HL-60 (cell line): ENCODE data around the gene CCDC88B.

Experiments
- DNase-seq, 2 experiments: peaks; one replicate each; pipeline ENCODE4 v3.0.0-alpha.2; 2010 to 2020; ENCODE audit warnings: low read depth in 1 of 2, low spot score in 1 of 2
- H3K27ac ChIP-seq: fragments of 250-450 bp; sonication (Bioruptor Pico); replicated peaks from 2 replicates; pipeline ENCODE4 v1.5.1; 2020; ENCODE audit warnings: mild to moderate bottlenecking, moderate library complexity
- H3K27me3 ChIP-seq: fragments of 250-450 bp; sonication (Bioruptor Pico); 2 replicates; pipeline ENCODE4 v1.5.1; 2021; ENCODE audit warnings: mild to moderate bottlenecking, moderate library complexity; ENCODE audit not compliant: insufficient read depth, poor library complexity, severe bottlenecking
- H3K4me3 ChIP-seq: replicated peaks from 2 replicates; pipeline ENCODE4 v1.5.1; 2011; ENCODE audit warnings: mild to moderate bottlenecking, control low read depth, low read length; ENCODE audit not compliant: insufficient read depth
- CTCF ChIP-seq: IDR thresholded peaks from one replicate; pipeline ENCODE4 v1.5.1; 2011; ENCODE audit warnings: low read length, control low read depth, inconsistent platforms; ENCODE audit not compliant: insufficient read depth
- GABPA ChIP-seq: IDR thresholded peaks from 2 replicates; pipeline ENCODE4 v1.6.1; 2012; ENCODE audit warnings: low read depth
- POLR2AphosphoS5 ChIP-seq: IDR thresholded peaks from 2 replicates; pipeline ENCODE4 v1.6.1; 2012; ENCODE audit warnings: low read depth
- REST ChIP-seq: IDR thresholded peaks from 2 replicates; pipeline ENCODE4 v1.6.1; 2012; ENCODE audit warnings: low read depth; ENCODE audit not compliant: insufficient replicate concordance
- SPI1 ChIP-seq: IDR thresholded peaks from 2 replicates; pipeline ENCODE4 v1.6.1; 2012; ENCODE audit warnings: low read depth, mild to moderate bottlenecking, borderline replicate concordance

CCDC88B gene

GRCh38 chr11:64372802-64373597 is 33.0 kb downstream of the CCDC88B start:
- TF ChIP-seq POLR2AphosphoS5 (no peak), REST (no peak), SPI1 (no peak), CTCF (no peak), GABPA (no peak)
- no peaks in the 10 kb centered on the region for H3K27me3 ChIP-seq
- DNase-seq: peak in 1 of 2 experiments; percentile 32
- H3K4me3 ChIP-seq: no peak overlapping the region
- no peak overlapping the region for H3K27ac ChIP-seq

GRCh38 chr11:64373598-64373974 is 33.6 kb downstream of the CCDC88B start:
- Histone ChIP-seq H3K27ac (no peak overlapping the region), H3K27me3 (no peaks in the 10 kb centered on the region), H3K4me3 (no peak overlapping the region)
- TF ChIP-seq SPI1 (peak; percentile 60; the same call in 1 of the 2 replicates), POLR2AphosphoS5 (no peak), GABPA (no peak), CTCF (no peak), REST (no peak)
- peak in 1 of 2 experiments; percentile 47 for DNase-seq

- Histone ChIP-seq H3K27ac (no peak overlapping the region), H3K4me3 (no peak overlapping the region), H3K27me3 (no peaks in the 10 kb centered on the region)
- no peak for DNase-seq
- TF ChIP-seq CTCF: no peak
- no peak for TF ChIP-seq POLR2AphosphoS5
- no peak for TF ChIP-seq SPI1
- TF ChIP-seq REST: no peak
- no peak for TF ChIP-seq GABPA
Observed at GRCh38 chr11:64376071-64376470, 36.1 kb downstream of the CCDC88B start.
